Thyroid gland (tissue), 4 donors: ENCODE results near the gene SECTM1.

ENCODE experiments used
- POLR2A ChIP-seq, 2 donors: fragments of 450-650 bp; IDR thresholded peaks; one replicate each; pipeline ENCODE4 v1.6.1; 2017; ENCODE audit warnings: antibody characterized with exemption in 2 of 2, mild to moderate bottlenecking in 2 of 2, moderate library complexity in 1 of 2
- TF ChIP-seq, protein P1 (sequence below), 6 experiments: fragments of 200-600 bp in 3 of 6; fragments of 450-650 bp in 3 of 6; sonication (generic) in 3 of 6; IDR thresholded peaks; one replicate each; pipeline ENCODE4 v1.5.1; 2016 to 2019; ENCODE audit warnings: antibody characterized with exemption in 6 of 6, mild to moderate bottlenecking in 2 of 6, inconsistent platforms in 1 of 6, moderate library complexity in 1 of 6

DNA sequence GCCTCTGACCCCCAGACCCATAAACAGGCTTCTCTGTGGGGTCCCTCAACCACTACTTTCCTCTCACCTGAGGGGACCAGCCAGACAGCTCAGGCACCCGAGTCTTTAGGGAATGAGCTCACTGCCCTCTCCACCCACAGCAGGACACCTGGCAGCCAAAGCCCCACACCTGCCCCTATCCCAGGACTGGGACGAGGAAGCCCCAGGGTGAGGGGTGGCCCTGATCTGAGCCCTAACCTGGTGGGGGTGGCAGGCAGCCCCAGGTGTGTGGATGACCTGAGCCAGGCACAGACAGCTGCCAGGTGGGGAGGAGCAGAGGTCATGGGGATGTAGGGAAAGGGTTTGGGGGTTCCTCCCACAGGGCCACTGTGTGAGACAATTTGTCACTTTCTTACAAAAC is 23.8 kb upstream of the SECTM1 start:
- no peak for TF ChIP-seq POLR2A (IDR thresholded peaks at IDR 0.05)
- TF ChIP-seq, protein P1, sequence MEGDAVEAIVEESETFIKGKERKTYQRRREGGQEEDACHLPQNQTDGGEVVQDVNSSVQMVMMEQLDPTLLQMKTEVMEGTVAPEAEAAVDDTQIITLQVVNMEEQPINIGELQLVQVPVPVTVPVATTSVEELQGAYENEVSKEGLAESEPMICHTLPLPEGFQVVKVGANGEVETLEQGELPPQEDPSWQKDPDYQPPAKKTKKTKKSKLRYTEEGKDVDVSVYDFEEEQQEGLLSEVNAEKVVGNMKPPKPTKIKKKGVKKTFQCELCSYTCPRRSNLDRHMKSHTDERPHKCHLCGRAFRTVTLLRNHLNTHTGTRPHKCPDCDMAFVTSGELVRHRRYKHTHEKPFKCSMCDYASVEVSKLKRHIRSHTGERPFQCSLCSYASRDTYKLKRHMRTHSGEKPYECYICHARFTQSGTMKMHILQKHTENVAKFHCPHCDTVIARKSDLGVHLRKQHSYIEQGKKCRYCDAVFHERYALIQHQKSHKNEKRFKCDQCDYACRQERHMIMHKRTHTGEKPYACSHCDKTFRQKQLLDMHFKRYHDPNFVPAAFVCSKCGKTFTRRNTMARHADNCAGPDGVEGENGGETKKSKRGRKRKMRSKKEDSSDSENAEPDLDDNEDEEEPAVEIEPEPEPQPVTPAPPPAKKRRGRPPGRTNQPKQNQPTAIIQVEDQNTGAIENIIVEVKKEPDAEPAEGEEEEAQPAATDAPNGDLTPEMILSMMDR (IDR thresholded peaks at IDR 0.05): no peak
